ENCODE measurements around the gene CPVL. TPM values are rescaled to one million over a fixed set of nuclear protein-coding genes. Genes with fewer than 3 reads are reported as not detected.
A peak's percentile ranks its signal among the peaks of the same experiment; 100 is the strongest.

The CPVL gene
- total and polyA plus RNA-seq, 11 donors = 68.8 to 247 (median 134) TPM

DNA sequence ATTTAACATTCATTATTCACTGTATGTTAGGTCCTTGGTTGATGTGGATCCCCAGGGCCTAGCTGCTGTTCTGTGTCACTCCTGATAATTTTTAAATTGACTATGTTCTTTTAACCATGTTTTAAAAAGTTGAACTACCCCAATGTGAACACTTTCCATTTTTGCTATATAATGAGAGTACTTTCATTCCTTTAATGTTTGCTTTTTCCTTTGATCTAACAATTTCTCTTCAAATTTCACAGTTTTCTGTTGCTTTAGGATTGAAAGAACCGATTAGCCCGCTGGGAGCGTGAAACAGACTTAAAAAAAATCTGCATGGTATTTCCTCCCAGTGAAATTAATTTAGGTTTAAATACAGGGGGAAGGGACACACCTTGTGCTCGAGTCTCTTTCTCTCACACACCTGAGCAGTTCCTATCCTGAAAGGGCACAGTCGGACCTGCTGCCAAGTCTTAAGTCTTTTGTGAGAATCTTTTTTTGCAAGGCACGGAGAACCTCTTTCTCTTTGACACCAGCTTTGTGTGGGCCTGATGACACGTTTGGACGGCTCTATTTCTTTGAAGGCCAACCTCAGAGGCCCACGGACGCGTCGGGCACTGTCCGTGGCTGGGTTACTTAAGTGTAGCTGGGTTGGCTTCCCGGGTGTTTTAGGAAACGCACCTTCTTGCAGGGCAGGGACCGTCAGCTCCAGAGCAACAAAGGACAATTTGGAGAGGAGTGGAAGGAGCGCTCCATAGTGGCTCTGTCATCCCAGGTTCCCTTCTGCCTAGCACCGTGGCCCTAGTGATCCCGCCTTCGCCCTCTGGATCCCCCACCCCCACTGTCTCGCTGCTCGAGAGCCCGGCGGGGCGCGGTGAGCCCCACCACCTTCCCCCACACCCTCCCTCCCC lies 47.2 kb upstream of the CPVL start:
- H3K27me3 ChIP-seq = peaks cover 0 to 11% (median 0%) of the 10 kb centered on the region in 9 donors
- H3K27ac ChIP-seq = peak overlapping the region in 4 of 12 donors; percentile 16 to 69 (median 56)
- intact Hi-C loops (cut with DNase I) = loop anchor here in 8 of 10 donors (5.0 to 10.0 kb wide), 10 partner anchors 69 to 271 kb away; no protein-coding TSS in a partner anchor
- H3K4me1 ChIP-seq = peaks cover 0 to 49% (median 11%) of the 10 kb centered on the region in 12 donors
- WGBS, 4 donors = 38 to 51% (median 40%) methylated on average over 17 to 26 of the region's 26 CpGs
- H3K9me3 ChIP-seq = no peaks in the 10 kb centered on the region
- no peaks in the 10 kb centered on the region for H3K36me3 ChIP-seq
- H3K4me3 ChIP-seq = peak overlapping the region; percentile 59 to 88 (median 70)
- no peak for TF ChIP-seq POLR2A (IDR thresholded peaks at IDR 0.05)
- TF ChIP-seq, protein P1, sequence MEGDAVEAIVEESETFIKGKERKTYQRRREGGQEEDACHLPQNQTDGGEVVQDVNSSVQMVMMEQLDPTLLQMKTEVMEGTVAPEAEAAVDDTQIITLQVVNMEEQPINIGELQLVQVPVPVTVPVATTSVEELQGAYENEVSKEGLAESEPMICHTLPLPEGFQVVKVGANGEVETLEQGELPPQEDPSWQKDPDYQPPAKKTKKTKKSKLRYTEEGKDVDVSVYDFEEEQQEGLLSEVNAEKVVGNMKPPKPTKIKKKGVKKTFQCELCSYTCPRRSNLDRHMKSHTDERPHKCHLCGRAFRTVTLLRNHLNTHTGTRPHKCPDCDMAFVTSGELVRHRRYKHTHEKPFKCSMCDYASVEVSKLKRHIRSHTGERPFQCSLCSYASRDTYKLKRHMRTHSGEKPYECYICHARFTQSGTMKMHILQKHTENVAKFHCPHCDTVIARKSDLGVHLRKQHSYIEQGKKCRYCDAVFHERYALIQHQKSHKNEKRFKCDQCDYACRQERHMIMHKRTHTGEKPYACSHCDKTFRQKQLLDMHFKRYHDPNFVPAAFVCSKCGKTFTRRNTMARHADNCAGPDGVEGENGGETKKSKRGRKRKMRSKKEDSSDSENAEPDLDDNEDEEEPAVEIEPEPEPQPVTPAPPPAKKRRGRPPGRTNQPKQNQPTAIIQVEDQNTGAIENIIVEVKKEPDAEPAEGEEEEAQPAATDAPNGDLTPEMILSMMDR (IDR thresholded peaks at IDR 0.05) = no peak
- peak in 3 of 4 donors; percentile 6 to 40 (median 23) for ATAC-seq
- DNase-seq = no peak

DNA sequence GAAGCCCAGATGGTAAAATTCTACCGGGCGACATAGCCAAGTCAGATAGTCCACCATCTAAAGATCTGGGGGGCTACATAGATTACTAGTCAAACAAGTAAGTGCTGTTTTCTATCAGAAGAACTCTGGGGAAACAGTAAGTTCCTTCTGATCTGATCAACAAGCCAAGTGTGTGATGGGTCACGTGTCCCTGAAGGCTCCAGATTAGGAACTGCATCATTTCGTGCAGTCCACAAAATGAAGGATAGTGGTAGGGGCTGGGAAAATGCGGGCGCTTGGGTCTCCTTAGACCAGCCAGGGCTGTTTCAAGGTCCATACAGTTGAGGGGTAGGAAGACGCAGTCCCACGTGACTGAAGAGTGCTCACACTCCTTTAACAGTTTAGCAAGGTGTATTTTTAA lies 46.5 kb upstream of the CPVL start:
- TF ChIP-seq, protein P1 (IDR thresholded peaks at IDR 0.05) = no peak
- no peak for TF ChIP-seq POLR2A (IDR thresholded peaks at IDR 0.05)
- DNase-seq = no peak
- Histone ChIP-seq H3K27ac (no peak overlapping the region), H3K4me3 (no peak overlapping the region), H3K9me3 (no peaks in the 10 kb centered on the region), H3K36me3 (no peaks in the 10 kb centered on the region), H3K4me1 (peaks cover 0 to 49% (median 11%) of the 10 kb centered on the region in 12 donors), H3K27me3 (peaks cover 0 to 11% (median 0%) of the 10 kb centered on the region in 9 donors)
- 88 to 94% (median 92%) methylated on average over 8 of the region's 8 CpGs for WGBS, 4 donors
- ATAC-seq = no peak
- intact Hi-C loops (cut with DNase I) = loop anchor here in 8 of 10 donors (5.0 to 10.0 kb wide), 10 partner anchors 68 to 271 kb away; no protein-coding TSS in a partner anchor

DNA sequence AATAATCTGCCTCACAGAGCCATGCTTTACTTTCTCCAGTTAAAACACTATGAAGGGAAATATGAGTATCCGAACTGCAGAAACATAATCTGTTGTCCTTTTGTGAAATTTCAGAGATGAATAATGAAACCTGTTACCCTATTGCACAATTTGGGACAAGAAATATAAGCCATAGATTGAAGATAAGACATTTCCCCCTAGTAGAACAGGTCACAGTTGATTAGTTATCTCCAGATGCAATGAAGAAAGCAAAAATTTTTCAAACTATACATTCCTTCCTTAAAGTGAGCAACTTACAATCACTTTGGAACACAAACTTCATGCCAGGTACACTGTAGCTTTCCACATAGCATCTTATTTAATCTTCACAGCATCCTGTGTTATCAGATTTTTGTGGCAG lies 46.0 kb upstream of the CPVL start:
- no peaks in the 10 kb centered on the region for H3K9me3 ChIP-seq
- H3K4me3 ChIP-seq = no peak overlapping the region
- 73 to 94% (median 93%) methylated on average over 1 of the region's 1 CpG for WGBS, 4 donors
- H3K27me3 ChIP-seq = peaks cover 0 to 10% (median 0%) of the 10 kb centered on the region in 9 donors
- no peak for DNase-seq
- H3K36me3 ChIP-seq = no peaks in the 10 kb centered on the region
- no peak for ATAC-seq
- no peak overlapping the region for H3K27ac ChIP-seq
- TF ChIP-seq POLR2A (IDR thresholded peaks at IDR 0.05) = no peak
- TF ChIP-seq, protein P1 (IDR thresholded peaks at IDR 0.05) = no peak
- H3K4me1 ChIP-seq = peaks cover 0 to 44% (median 11%) of the 10 kb centered on the region in 12 donors
- intact Hi-C loops (cut with DNase I) = loop anchor here in 8 of 10 donors (5.0 to 10.0 kb wide), 10 partner anchors 68 to 270 kb away; no protein-coding TSS in a partner anchor

Measured in heart left ventricle (tissue), 16 donors.